SK-N-SH (cell line): Measurements from ENCODE around the gene SH3GL2. TPM values are rescaled to one million over a fixed set of nuclear protein-coding genes. Genes with fewer than 3 reads are reported as not detected.

Experiments used
- CTCF ChIA-PET: fragments of 300-600, 350-600 bp; formaldehyde crosslinking; extraction: SDS; loops from one replicate; lab custom pipeline; 2021; lab: Yijun Ruan, JAX
- POLR2A ChIA-PET: fragments of 350-600 bp; sonication (Branson Sonifier 250); formaldehyde crosslinking; extraction: SDS; loops from one replicate; lab custom pipeline; 2020; ENCODE audit warnings: antibody characterized with exemption, inconsistent platforms; lab: Yijun Ruan, JAX
- DNase-seq: peaks from one replicate; pipeline ENCODE4 v3.0.0; 2012
- H2AFZ ChIP-seq: fragments of 200-600 bp; sonication (generic); 2 replicates; pipeline ENCODE4 v1.8.1; 2016; ENCODE audit warnings: antibody characterized with exemption, mild to moderate bottlenecking, low read depth
- H3F3A ChIP-seq: fragments of 200-600 bp; sonication (generic); replicated peaks from 2 replicates; pipeline ENCODE3; 2016; ENCODE audit warnings: antibody characterized with exemption, mild to moderate bottlenecking; ENCODE audit not compliant: insufficient read depth
- H3K27ac ChIP-seq, 2 experiments: fragments of 200-500 bp in 1 of 2; fragments of 200-600 bp in 1 of 2; sonication (Bioruptor generic) in 1 of 2; sonication (generic), shearing (Covaris generic) in 1 of 2; 2 replicates each; pipeline versions ENCODE4 v1.5.1 to v1.6.1; 2014 to 2016; ENCODE audit warnings: low read depth in 2 of 2, inconsistent platforms in 1 of 2, low read length in 1 of 2, mild to moderate bottlenecking in 1 of 2, mixed read lengths in 1 of 2
- H3K27me3 ChIP-seq: fragments of 200-600 bp; sonication (generic), shearing (Covaris generic); 2 replicates; pipeline ENCODE4 v1.6.1; 2016; ENCODE audit warnings: mixed run types; ENCODE audit not compliant: insufficient read depth
- H3K36me3 ChIP-seq, 2 experiments: fragments of 200-500 bp in 1 of 2; fragments of 200-600 bp in 1 of 2; sonication (Bioruptor generic) in 1 of 2; sonication (generic) in 1 of 2; replicated peaks in 1 of 2; 2 replicates each; pipeline versions ENCODE3 to v1.5.1; 2014 to 2016; ENCODE audit warnings: low read length in 1 of 2, mild to moderate bottlenecking in 1 of 2; ENCODE audit not compliant: insufficient read depth in 2 of 2, control insufficient read depth in 1 of 2
- H3K4me1 ChIP-seq, 2 experiments: fragments of 200-500 bp in 1 of 2; fragments of 200-600 bp in 1 of 2; sonication (Bioruptor generic) in 1 of 2; sonication (generic), shearing (Covaris generic) in 1 of 2; 2 replicates each; pipeline versions ENCODE4 v1.5.1 to v1.6.1; 2014 to 2016; ENCODE audit warnings: low read depth in 1 of 2, low read length in 1 of 2, mixed run types in 1 of 2; ENCODE audit not compliant: insufficient read depth in 2 of 2, control insufficient read depth in 1 of 2
- H3K4me2 ChIP-seq: fragments of 200-600 bp; sonication (generic), shearing (Covaris generic); 2 replicates; pipeline ENCODE4 v1.6.1; 2017; ENCODE audit warnings: mixed run types
- H3K4me3 ChIP-seq, 2 experiments: fragments of 200-500 bp in 1 of 2; fragments of 200-600 bp in 1 of 2; sonication (Bioruptor generic) in 1 of 2; sonication (generic), shearing (Covaris generic) in 1 of 2; 2 replicates each; pipeline versions ENCODE4 v1.5.1 to v1.8.1; 2014 to 2016; ENCODE audit warnings: low read depth in 2 of 2, inconsistent platforms in 1 of 2, low read length in 1 of 2, mild to moderate bottlenecking in 1 of 2, mixed read lengths in 1 of 2, moderate library complexity in 1 of 2
- H3K79me2 ChIP-seq: fragments of 200-600 bp; sonication (generic); 2 replicates; pipeline ENCODE4 v1.8.1; 2017; ENCODE audit warnings: mild to moderate bottlenecking; ENCODE audit not compliant: insufficient read depth
- H3K9ac ChIP-seq: fragments of 200-600 bp; sonication (generic); 2 replicates; pipeline ENCODE4 v1.6.1; 2017; ENCODE audit warnings: mixed run types
- H3K9me2 ChIP-seq: fragments of 200-600 bp; sonication (generic); 2 replicates; pipeline ENCODE4 v1.6.1; 2017; ENCODE audit warnings: mixed run types
- H3K9me3 ChIP-seq: fragments of 200-600 bp; sonication (generic); 2 replicates; pipeline ENCODE4 v1.6.1; 2017; ENCODE audit warnings: mixed run types, mild to moderate bottlenecking, moderate library complexity
- H4K20me1 ChIP-seq: fragments of 200-600 bp; sonication (generic); 2 replicates; pipeline ENCODE4 v1.6.1; 2017; ENCODE audit warnings: mild to moderate bottlenecking, mixed run types; ENCODE audit not compliant: insufficient read depth
- CHD2 ChIP-seq: fragments of 150-350 bp; IDR thresholded peaks from 2 replicates; pipeline ENCODE4 v1.6.1; 2018; ENCODE audit warnings: low read length; ENCODE audit not compliant: partially characterized antibody
- CTCF ChIP-seq: fragments of 200-600 bp; sonication (generic); IDR thresholded peaks from 2 replicates; pipeline ENCODE4 v1.6.1; 2017; ENCODE audit warnings: antibody characterized with exemption, mild to moderate bottlenecking, moderate library complexity
- FOXM1 ChIP-seq: IDR thresholded peaks from 2 replicates; pipeline ENCODE4 v1.4.0; 2012; ENCODE audit warnings: low read depth, mild to moderate bottlenecking
- GABPA ChIP-seq: IDR thresholded peaks from 2 replicates; pipeline ENCODE4 v1.4.0; 2012; ENCODE audit warnings: low read depth, mild to moderate bottlenecking
- IRF3 ChIP-seq: fragments of 150-350 bp; IDR thresholded peaks from 2 replicates; pipeline ENCODE4 v1.6.1; 2016; ENCODE audit warnings: mild to moderate bottlenecking, low read depth, low read length
- MEF2A ChIP-seq: IDR thresholded peaks from 2 replicates; pipeline ENCODE4 v1.4.0; 2012; ENCODE audit warnings: low read depth, borderline replicate concordance
- NFIC ChIP-seq: IDR thresholded peaks from 2 replicates; pipeline ENCODE4 v1.4.0; 2012; ENCODE audit warnings: borderline replicate concordance
- PBX3 ChIP-seq: IDR thresholded peaks from 2 replicates; pipeline ENCODE4; 2012
- REST ChIP-seq: IDR thresholded peaks from 2 replicates; pipeline ENCODE4 v1.6.1; 2012; ENCODE audit warnings: mild to moderate bottlenecking, low read depth, low read length, moderate library complexity
- SIN3A ChIP-seq: IDR thresholded peaks from 2 replicates; pipeline ENCODE4 v1.6.1; 2012; ENCODE audit warnings: low read depth, mild to moderate bottlenecking, low read length, moderate library complexity, borderline replicate concordance
- SMC3 ChIP-seq: IDR thresholded peaks from 2 replicates; pipeline ENCODE4 v1.6.1; 2012; ENCODE audit warnings: low read depth, low read length, improper control_type of control experiment
- TAF1 ChIP-seq: IDR thresholded peaks from 2 replicates; pipeline ENCODE4 v1.6.1; 2012; ENCODE audit warnings: low read depth, mild to moderate bottlenecking, low read length, moderate library complexity, borderline replicate concordance
- TCF12 ChIP-seq: IDR thresholded peaks from 2 replicates; pipeline ENCODE4 v1.4.0; 2012
- TEAD4 ChIP-seq: IDR thresholded peaks from 2 replicates; pipeline ENCODE4 v1.4.0; 2012; ENCODE audit warnings: mild to moderate bottlenecking, borderline replicate concordance; ENCODE audit not compliant: insufficient read depth
- USF1 ChIP-seq: IDR thresholded peaks from 2 replicates; pipeline ENCODE4 v1.4.0; 2012; ENCODE audit warnings: low read depth, borderline replicate concordance
- ZBTB33 ChIP-seq: IDR thresholded peaks from 2 replicates; pipeline ENCODE4 v1.4.0; 2012; ENCODE audit warnings: low read depth, borderline replicate concordance
- WGBS: methylation state at CpG from one replicate; pipeline ENCODE4 v1.1.6; 2017; ENCODE audit warnings: low lambda C conversion rate; 5-methylcytosine and 5-hydroxymethylcytosine counted together
- polyA plus RNA-seq, 3 experiments: library from polyadenylated mRNA; depleted of rRNA; stranded (reverse); fragments of >200 nt; gene quantifications; 2 replicates each; pipeline ENCODE4 v1.2.3, GENCODE V29; 2012

SH3GL2 gene
- polyA plus RNA-seq, 1 of the 3 experiments (the other 2 are of a cell fraction), result 0.05 TPM

- Histone ChIP-seq H3K27ac (no peak overlapping the region), H3F3A (no peaks in the 10 kb centered on the region), H3K4me1 (no peaks in the 10 kb centered on the region), H3K9me2 (no peaks in the 10 kb centered on the region), H3K9ac (no peak overlapping the region), H3K9me3 (no peaks in the 10 kb centered on the region), H3K36me3 (no peaks in the 10 kb centered on the region), H4K20me1 (no peaks in the 10 kb centered on the region), H3K4me3 (no peak overlapping the region), H3K79me2 (no peaks in the 10 kb centered on the region), H3K27me3 (no peaks in the 10 kb centered on the region), H2AFZ (no peak overlapping the region), H3K4me2 (no peak overlapping the region)
- DNase-seq, result no peak
- ChIA-PET POLR2A (no interaction called here), CTCF (no interaction called here)
- WGBS, result 0% methylated on average over 2 of the region's 2 CpGs
- TF ChIP-seq TEAD4 (no peak), PBX3 (no peak), TCF12 (no peak)
Observed at GRCh38 chr9:17632994-17633393, 54.1 kb downstream of the SH3GL2 start.

GRCh38 chr9:17635115-17635890 is 56.4 kb downstream of the SH3GL2 start:
- POLR2A ChIA-PET, result no interaction called here
- no peak for DNase-seq
- Histone ChIP-seq H3K27ac (no peak overlapping the region), H3K27me3 (no peaks in the 10 kb centered on the region), H3K4me3 (no peak overlapping the region), H3K9me2 (no peaks in the 10 kb centered on the region), H2AFZ (no peak overlapping the region), H3K36me3 (no peaks in the 10 kb centered on the region), H4K20me1 (no peaks in the 10 kb centered on the region), H3K4me1 (no peaks in the 10 kb centered on the region), H3K9ac (no peak overlapping the region), H3K4me2 (no peak overlapping the region), H3F3A (no peaks in the 10 kb centered on the region), H3K9me3 (no peaks in the 10 kb centered on the region), H3K79me2 (no peaks in the 10 kb centered on the region)
- CTCF ChIA-PET, result no interaction called here
- WGBS, result 0% methylated on average over 2 of the region's 2 CpGs
- TF ChIP-seq CTCF (no peak), SMC3 (no peak), USF1 (no peak), FOXM1 (no peak), MEF2A (no peak), TCF12 (no peak), NFIC (no peak), SIN3A (no peak), TAF1 (no peak), CHD2 (no peak), REST (no peak), GABPA (no peak), IRF3 (no peak), ZBTB33 (no peak)
